HCEC 1CT (cell line): Measurements from ENCODE around the gene RELCH.
"Not testable (repeated sequence)": the region's sequence is repeated elsewhere in the genome, so short reads cannot be mapped to it uniquely, and the experiment has no call there.

ENCODE experiments used
- DNase-seq: peaks from one replicate; pipeline ENCODE4 v3.0.0-alpha.2; 2017

RELCH gene, protein sequence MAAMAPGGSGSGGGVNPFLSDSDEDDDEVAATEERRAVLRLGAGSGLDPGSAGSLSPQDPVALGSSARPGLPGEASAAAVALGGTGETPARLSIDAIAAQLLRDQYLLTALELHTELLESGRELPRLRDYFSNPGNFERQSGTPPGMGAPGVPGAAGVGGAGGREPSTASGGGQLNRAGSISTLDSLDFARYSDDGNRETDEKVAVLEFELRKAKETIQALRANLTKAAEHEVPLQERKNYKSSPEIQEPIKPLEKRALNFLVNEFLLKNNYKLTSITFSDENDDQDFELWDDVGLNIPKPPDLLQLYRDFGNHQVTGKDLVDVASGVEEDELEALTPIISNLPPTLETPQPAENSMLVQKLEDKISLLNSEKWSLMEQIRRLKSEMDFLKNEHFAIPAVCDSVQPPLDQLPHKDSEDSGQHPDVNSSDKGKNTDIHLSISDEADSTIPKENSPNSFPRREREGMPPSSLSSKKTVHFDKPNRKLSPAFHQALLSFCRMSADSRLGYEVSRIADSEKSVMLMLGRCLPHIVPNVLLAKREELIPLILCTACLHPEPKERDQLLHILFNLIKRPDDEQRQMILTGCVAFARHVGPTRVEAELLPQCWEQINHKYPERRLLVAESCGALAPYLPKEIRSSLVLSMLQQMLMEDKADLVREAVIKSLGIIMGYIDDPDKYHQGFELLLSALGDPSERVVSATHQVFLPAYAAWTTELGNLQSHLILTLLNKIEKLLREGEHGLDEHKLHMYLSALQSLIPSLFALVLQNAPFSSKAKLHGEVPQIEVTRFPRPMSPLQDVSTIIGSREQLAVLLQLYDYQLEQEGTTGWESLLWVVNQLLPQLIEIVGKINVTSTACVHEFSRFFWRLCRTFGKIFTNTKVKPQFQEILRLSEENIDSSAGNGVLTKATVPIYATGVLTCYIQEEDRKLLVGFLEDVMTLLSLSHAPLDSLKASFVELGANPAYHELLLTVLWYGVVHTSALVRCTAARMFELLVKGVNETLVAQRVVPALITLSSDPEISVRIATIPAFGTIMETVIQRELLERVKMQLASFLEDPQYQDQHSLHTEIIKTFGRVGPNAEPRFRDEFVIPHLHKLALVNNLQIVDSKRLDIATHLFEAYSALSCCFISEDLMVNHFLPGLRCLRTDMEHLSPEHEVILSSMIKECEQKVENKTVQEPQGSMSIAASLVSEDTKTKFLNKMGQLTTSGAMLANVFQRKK

GRCh38 chr18:62186774-62187542 is at the start of gene RELCH, which contains the start of gene PIGN:
RELCH (plus strand) TSS chr18:62187255; CDS start chr18:62187506, 251 bp downstream.
PIGN (minus strand) TSS chr18:62187056; CDS start chr18:62161353, 25,703 bp downstream.
- DNase-seq: peak; percentile 98

DNA sequence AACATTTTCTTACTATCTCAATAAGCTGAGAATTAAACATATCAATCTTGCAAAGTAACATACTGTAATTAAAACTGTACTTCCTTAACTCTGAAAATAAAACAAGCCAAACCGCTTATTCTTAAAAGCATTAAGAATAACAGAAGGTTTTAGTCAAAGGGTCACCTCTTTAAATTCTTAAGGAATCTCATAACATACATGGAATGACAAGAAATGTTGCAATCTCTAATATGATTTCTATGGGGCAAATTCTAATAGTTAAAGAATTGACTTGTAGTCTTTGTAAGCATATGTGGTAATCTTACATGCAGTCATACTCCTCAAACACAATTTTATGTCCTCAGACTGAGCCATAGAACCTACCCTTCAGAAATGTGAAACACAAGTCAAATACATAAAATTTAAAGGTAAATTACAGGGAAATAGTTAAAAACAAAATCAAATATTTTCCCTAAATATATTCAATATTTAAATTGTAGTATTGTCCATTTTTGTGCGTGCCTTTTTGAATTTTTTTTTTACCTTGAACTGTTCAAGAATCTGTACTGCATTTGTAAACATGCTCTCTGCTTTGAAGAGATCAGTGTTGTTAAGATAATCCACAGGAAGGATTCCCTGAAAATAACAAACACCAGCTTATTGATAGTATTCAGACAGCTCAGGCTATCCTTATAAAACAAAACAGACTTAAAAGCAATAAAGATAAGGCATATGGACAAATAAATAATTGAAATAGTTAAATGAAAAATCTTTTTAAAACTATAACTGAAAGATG is 48.4 kb upstream of the RELCH start:
- DNase-seq: no peak

DNA sequence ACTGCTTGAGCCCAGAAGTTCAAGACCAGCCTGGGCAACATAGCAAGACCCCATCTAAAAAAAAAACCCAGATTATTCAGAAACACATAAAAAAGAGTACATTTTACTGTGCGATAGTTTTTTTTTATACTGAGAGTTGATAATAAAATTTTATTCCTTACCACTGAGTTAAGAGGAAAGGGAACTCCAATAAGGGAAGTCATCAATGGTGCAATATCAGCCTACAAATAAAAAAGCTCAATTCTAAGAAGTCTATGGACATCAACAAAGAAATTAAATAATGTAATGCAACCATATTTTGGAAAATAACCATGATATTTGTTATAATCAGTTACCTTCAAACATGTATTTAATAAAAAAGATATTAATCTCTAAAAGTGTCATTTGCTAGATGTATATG is 46.8 kb upstream of the RELCH start:
- no peak for DNase-seq

GRCh38 chr18:62144338-62144737 is 42.7 kb upstream of the RELCH start:
- DNase-seq: no peak

DNA sequence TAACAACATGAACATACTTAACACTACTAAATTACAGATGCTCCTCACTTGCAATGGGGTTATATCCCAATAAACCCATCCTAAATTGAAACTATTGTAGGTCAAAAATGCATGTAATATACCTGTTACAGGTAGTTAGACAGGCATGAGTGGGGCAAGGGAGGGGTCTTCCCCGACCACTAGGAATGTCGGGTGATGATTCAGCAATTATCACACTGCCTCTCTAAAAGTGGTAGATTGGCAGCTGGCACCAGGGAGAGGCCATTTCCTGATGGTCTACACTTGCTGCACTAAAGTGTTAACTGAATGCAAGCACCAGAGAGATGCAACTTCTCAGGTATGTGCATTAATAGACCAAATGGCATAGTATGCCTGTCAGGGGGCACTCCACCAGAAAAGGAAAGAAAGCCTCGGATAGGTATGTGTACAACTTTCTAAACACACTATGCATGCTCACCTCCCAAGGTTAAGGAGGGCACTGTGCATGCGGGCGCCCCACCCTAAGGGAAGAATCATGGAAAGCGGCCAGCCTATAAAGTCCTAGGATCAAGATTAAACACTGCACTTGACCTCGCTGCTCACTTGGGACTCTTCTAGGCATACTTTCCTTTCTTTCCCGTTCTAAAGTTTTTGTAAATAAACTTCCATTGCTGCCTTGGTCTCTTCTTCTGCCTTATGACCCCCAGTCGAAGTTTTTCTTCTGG is 35.8 kb upstream of the RELCH start:
- no peak for DNase-seq

- DNase-seq: no peak
Measured at GRCh38 chr18:62152844-62153243, 34.2 kb upstream of the RELCH start.

DNA sequence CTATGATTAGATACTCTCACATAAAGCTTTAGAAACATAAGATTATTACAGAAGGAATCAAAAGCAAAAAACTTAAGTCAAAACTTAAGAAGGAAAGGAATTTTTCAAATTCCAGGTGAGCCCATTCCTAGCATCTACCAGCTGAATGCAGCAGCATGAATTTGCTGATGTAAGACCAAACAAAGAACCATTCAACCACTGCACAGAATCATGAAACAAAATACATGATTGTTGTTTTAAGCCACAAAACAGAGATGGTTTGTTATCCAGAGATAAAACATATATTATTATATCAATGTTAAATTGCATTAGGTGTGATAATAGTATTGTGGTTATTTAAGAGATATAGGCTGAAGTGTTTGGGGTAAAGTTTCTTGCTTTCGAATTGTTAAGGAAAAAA is 29.2 kb upstream of the RELCH start:
- DNase-seq: no peak

DNA sequence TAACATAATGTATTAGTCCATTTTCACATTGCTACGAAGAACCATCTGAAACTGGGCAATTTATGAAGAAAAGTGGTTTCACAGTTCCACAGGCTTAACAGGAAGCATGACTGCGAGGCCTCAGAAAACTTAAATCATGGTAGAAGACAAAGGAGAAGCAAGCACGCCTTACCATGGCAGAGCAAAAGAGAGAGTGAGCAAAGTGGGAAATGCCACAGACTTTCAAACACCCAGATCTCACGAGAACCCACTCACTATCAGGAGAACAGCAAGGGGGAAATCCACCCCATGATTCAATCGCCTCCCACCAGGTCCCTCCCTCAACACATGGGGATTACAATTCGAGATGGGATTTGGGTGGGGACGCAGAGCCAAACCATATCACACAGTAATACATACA is 22.7 kb upstream of the RELCH start:
- no peak for DNase-seq

DNA sequence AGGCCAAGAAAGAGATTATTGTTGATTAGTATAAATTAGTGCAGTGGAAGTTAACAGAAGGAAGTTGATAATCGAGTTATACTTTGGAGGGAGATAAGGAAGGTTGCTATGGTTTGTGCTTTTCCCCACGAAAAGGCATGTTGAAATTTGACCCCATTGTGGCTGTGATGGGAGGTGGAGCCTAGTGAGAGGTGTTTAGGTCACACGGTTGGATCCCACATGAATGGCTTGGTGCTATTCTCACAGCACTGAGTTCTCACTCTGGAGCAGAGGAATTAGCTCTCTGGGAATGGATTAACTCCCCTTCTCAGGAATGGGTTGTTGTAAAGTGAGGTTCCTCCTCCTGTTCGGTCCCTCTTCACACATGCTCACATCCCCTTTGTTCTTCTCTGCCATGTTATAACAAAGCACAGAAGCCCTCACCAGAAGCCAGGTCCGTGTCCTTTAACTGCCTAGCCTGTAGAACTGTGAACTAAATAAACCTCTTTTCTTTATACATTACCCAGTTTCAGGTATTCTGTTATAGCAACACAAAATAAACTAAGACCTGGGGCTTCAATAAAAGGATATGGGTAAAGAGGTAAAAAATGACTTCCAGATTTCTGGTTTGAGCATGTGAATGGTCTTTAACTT is 22.1 kb upstream of the RELCH start:
- no peak for DNase-seq

DNA sequence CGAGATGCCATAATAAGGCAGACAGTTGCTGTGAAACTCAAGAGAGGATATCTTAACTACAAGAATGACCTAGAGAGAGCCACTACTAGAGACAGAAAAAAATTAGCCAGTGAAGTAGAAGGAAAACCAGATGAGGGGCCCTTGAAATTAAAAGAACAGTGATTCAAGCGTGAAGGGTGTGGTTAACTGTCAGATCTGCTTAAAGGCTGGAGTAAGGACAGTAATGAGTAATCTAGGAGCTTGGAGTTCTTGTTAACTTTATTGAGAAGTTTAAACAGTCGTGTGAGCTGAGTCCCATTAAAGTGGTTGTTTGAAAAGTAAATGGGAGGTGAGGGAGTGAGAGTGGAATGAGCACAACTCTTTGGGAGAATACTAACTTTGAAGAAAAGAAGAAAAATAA is 21.5 kb upstream of the RELCH start:
- DNase-seq: no peak

- DNase-seq: not testable (repeated sequence)
Measured at GRCh38 chr18:62166524-62166923, 20.5 kb upstream of the RELCH start.

- no peak for DNase-seq
Measured at GRCh38 chr18:62170857-62171256, 16.2 kb upstream of the RELCH start.

DNA sequence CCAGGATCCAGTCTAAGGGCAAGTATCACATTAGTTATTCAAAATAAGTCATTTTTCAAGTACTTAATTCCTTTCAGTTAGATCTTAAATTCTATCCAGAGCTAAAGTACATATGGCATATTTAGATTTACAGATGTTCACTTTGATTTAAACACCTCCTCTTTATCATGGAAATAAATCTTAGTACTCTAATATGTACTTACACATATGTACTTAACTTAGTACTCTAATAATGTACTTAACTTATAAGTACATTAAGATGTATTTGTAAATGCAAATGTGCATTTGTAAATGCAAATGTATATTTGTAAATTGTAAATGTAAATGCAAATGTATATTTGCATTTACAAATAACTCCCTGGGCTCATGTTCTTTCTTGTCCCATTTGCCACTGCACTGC is 14.8 kb upstream of the RELCH start:
- DNase-seq: no peak

- no peak for DNase-seq
Measured at GRCh38 chr18:62175521-62175920, 11.5 kb upstream of the RELCH start.

DNA sequence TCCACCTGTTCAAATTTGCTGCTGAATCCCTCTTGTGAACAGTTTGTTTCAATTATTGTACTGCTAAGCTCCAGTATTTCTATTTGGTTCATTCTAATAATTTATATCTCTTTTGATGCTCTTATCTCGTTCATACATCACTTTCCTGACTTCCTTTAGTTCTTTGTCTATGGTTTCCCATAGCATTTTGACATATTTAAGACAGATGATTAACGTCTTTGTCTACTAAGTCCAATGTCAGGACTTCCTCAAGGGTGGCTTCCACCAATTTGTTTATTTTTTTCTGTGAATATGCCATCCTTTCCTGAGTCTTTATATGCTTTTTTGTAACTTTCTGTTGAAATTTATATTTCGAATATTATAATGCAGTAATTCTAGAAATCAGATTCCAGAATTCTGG is 9.8 kb upstream of the RELCH start:
- no peak for DNase-seq

- no peak for DNase-seq
Measured at GRCh38 chr18:62179213-62179612, 7.8 kb upstream of the RELCH start.

DNA sequence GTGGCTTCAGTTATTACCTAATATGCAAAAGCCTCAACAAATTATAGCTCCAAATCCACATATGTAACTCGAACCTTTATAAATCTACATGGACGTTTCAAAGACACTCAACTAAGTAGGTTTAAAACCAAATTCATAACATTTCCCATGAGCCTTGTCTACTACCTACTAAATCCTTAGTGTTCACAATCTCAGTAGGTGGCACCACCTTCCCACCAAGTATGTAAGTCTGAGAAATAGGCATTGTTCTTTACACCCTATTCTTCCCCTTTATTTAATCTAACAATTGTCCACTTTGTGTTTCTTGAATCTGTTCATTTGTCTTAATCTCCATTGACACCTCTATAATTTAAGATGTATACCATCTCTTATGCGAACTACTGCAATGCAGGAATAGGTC is 4.8 kb upstream of the RELCH start:
- no peak for DNase-seq

DNA sequence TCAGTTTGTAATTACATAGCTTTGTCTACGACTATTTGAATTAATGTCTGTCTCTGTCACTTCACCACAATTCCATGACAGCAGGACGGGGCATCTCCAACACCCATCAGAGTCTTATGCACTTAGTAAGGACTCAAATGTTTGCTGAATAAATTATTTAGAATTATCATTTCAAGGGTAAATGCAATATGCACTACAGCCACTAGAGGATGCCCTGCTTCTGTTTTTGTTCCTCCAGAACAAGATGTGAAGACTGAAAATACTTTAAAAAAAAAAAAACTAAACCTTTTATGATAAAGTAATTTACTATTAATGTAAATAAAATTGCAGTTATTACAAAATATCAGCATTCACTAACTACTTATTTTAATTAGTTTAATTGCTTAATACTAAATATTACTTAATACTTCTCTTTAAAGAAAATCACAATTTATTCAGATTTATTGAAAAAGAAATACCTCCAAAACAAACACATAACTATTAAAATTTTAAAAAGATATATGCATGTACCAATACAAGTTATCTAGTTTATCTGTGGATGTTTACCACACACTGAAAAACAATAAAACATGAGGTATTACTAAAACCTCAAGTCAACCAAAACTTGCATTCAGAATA is 3.4 kb upstream of the RELCH start:
- peak; percentile 54 for DNase-seq

DNA sequence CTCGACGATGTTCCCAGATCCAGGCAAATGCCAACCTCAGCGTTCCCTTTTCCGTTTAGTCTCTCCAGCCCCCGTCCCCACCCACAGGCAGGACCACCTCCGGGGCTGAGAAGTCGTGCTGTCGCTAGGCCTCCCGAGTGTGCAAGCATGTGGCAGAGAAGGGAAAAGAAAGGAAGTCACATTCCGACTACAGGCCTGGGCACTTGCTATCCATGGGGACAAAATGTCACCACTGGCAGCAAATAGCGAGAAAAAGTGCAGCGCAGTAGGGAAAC is 619 bp upstream of the RELCH start:
- peak; percentile 15 for DNase-seq
